HG03439 (cell line): Measurements from ENCODE around the gene ELMO3.

Experiments used
- ATAC-seq: cut with Tn5 transposase; IDR thresholded peaks from one replicate; pipeline ENCODE4 v1.9.1; 2021; ENCODE audit warnings: mild to moderate bottlenecking, moderate library complexity; ENCODE audit not compliant: unreplicated experiment

The ELMO3 gene, protein sequence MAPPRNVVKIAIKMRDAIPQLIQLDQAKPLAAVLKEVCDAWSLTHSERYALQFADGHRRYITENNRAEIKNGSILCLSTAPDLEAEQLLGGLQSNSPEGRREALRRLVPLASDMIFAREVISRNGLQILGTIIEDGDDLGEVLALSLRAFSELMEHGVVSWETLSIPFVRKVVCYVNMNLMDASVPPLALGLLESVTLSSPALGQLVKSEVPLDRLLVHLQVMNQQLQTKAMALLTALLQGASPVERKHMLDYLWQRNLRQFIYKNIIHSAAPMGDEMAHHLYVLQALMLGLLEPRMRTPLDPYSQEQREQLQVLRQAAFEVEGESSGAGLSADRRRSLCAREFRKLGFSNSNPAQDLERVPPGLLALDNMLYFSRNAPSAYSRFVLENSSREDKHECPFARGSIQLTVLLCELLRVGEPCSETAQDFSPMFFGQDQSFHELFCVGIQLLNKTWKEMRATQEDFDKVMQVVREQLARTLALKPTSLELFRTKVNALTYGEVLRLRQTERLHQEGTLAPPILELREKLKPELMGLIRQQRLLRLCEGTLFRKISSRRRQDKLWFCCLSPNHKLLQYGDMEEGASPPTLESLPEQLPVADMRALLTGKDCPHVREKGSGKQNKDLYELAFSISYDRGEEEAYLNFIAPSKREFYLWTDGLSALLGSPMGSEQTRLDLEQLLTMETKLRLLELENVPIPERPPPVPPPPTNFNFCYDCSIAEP

DNA sequence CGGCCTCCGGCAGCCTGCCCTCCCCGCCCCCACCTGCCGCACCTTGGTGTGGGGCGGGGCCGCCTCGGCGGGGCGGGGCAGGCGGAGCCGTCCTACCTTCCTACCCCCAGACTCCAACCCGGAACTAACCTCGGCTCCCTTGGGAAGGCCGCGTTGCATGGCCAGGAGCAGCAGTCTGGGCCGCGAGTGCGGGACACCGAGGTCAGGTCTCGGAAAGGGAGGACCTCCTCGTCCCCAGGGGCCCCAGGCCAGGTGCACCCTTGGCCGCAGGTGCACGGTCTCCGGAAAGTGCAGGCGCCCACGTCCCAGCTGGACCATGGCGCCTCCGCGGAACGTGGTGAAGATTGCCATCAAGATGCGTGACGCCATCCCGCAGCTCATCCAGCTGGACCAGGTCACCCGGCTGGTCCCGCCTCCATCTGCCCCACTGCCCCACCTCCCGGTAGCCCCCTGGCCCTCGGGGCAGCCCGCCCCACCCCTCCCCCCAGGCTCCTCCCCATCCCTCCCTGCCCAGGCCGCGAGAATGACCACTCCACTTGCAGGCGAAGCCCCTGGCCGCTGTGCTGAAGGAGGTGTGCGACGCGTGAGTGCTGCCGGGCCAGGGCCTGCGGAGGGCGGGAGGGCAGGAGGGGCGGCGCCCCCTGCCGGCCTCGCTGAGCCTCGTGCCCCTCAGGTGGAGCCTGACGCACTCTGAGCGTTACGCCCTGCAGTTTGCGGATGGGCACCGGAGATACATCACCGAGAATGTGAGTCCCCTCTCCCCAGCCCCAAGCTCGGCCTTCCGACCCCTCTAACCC lies at the start of gene ELMO3:
Gene ELMO3, plus strand, starts transcription at position 121 of the 797 bp plus-strand sequence. Its CDS starts 196 bp downstream, at position 317.
- no peak for ATAC-seq

DNA sequence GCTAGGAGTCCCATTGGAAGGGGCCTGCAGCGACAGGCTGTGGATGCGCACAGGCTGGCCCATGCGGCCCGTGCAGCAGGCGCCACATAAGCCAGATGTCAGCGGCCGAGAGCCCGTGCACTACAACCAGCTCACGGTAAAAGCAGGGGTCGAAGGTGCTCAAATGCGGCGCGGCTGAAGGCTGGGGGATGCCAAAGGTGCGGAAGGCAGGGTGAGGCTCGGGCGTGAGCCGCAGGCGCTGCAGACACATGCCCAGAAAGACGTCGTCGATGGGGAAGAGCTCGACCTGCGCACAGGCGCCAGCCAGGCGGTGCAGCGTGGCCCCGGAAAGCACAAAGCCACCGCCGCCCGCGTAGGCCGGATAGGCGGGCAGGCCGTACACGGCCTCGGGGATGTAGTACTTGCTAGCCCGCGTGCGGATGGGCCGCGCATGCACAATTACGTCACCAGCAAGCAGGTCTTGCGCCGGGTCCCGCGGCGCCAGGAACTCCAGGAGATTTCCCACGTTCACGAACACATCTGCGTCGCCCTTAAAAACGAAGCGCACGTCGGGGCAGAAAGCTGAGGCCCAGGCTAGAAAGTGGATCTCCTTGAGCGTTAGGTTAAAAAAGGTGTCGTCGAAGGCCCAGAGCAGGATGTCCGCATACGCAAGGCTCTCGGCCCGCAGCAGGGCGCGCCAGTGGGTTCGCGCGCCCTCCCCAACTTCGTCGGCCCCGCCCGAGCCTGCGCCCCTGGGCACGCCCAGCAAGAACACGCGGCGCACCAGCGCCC lies 49.5 kb upstream of the ELMO3 start:
- ATAC-seq: no peak

DNA sequence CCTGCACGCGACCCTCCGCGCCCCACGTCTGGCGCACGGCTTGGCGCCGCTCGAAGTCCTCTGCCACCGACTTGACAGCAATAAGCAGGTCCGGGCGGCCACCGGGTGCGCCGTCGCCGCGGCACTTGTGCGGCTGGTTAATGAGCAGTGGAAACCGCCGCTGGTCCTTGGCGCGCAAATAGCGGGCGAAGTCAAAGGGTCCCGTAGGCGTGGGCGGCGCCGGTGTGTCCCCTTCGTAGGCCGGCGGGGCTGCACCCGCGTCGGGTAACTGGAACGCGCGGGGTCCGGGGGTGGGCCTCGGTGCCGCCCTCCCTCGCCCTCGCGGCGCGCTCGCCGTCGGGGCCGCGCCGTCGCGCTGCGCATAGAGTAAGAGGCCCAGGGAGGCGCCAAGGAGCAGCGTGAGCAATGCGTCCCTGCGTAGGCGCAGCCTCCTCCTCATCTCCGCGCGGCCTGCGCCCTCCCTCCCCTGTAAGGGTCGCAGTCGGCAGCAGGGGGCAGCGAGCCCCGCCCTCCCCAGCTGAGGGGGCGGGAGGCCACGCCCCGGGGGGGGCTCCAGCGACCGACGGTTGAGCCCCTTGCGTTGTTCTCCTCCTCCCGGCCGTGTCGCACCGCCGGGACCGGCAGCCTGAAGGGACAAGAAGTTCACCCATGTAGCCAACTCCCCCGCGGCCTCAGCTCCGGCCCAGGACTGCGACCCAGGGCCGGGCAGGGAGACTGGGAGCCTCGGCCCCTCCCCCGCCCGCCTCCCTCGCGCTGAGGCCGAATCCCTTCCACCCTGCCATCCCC lies 48.7 kb upstream of the ELMO3 start:
- no peak for ATAC-seq

- peak; percentile 39 for ATAC-seq
Observed at GRCh38 chr16:67150833-67151396, 48.0 kb upstream of the ELMO3 start, which contains the start of gene B3GNT9. Gene B3GNT9, minus strand, starts transcription at chr16:67150998. Its CDS starts 513 bp downstream, at chr16:67150485.

- no peak for ATAC-seq
Observed at GRCh38 chr16:67151431-67152097, 47.4 kb upstream of the ELMO3 start.

DNA sequence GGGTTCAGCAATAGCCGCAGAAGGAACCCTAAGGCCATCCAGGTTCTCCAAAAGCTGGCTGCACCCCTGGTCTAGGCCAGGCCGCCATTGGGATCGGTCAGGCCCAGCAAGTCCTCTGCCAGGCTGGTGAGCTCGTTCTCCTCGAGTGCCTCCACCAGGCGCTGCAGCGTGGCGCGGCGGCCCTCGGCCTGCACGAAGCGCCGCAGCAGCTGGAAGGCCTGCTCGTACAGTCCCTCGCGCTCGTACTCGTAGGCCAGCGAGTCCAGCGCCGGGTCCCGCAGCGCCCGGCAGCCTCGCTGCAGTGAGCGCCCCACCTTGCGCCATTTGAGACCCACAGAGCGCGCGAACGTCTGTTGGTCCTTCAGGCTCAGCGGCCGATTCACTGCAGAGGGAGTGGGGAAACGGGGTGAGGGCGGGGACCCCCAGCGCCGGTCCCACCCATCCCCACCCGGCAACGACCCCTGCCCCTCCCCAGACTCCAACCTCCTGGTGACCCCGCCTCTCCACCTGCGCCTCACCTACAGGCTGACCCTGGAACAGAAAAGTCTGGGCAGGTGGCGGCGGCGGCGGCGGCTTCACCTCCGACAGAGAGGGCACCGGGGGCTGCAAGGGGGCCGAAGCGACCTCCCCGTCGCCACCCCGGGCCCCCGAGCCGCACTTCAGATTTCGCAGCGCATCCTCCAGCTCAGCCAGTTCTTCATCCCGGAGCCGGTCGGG lies 44.2 kb upstream of the ELMO3 start:
- no peak for ATAC-seq

DNA sequence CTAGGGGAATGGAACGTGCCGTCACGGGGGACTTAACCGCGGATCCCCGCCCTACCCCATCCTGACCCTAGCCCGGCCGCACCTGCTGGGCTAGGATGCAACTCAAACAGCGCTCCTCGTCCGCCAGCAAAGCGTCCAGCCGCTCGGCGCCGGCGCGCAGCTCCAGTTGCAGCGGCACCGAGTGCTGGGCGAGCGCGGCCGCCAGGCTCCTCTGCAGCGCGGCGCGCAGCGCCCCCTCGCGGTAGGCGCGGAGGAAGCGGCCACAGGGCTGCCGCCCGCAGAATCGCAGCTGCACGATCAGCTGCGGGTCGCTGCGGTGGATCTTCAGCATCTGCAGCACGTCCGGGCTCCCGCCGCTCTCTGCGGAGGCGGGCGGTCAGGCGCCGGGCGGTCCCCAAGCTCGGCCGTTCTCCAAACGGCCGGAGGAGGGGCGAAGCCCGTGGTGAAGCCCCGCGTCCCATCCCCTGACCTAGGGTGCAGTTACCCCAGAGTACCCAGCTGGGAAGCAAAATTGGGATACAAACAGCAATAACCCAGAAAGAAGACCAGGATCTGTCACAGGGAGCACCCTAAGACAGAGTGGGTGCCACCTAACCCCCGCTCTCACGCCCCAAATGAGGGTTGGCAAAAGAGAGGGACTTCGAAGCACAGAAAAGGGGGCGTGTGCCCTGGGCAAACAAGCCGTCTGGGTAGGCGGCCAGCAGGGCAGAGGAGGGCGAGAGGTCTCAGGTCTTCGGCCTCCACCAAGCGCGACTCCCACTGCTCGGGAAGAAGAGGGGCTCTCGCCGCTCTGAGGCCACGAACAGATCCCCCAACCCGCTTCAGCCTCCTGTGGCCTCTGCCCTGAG lies 43.4 kb upstream of the ELMO3 start:
- ATAC-seq: no peak

DNA sequence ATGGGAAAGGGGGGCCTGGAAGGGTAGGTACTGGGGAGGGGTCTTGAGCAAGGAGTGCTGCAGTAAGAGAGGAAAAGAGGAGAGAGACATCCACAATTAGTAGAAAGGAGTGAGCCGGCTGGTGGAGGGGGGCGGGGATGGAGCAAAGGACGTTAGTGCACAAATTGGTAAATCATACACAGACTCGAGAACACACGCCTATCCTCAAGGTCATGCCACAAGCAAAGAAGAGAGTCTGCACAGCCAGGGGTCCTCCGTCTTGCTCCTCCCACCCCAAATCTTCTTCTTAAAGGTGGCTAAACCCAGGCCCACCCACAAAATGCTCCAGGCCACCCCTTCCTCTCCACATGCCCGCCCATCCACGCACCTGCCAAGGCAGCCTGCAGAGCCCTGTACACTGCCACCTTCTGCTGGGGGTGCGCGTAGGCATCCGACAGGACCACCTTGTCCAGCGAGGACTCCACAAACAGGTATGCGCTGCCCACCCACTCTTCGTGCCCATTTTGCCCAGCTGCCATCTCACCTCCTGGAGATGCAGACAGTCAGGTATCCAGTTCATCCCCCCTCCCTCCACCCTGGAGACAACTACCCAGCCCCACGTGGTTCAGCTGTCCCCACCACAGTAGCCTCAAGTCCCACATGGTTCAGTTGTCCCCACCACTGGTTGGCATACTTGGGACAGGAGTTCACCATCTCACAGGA lies 42.6 kb upstream of the ELMO3 start:
- ATAC-seq: no peak

GRCh38 chr16:67157106-67157748 lies 41.7 kb upstream of the ELMO3 start:
- ATAC-seq: no peak

DNA sequence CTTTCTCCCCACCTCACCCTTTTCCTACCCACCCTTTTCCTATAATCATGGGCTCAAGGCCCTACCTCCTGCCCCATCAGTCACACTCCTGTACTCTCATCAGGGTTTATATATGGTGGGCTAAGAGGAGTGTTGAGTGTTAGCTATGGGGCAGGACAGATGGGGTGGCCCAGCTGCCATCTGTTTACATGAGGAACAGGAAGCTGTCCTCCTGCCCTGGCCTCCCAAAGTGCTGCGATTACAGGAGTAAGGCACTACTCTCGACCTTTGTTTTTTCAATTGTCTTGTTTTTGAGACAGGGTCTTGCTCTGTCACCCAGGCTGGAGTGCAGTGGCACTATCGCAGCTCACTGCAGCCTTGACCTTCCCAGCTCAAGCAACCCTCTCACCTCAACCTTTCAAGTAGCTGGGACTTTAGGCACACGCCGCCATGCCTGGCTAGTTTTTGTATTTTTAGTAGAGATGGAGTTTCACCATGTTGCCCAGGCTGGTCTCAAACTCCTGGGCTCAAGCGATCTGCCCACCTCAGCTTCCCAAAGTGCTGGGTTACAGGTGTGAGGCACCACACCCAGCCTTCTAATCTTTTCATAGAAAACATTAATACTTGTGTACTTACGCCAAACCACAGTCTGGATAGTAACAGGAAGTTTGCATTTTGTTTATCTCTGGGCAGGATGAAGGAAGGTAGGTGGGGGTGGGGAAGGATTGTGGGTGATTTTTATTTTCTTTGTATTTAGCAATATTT lies 40.9 kb upstream of the ELMO3 start:
- no peak for ATAC-seq

- ATAC-seq: peak; percentile 45
Observed at GRCh38 chr16:67158637-67159600, 40.0 kb upstream of the ELMO3 start.

DNA sequence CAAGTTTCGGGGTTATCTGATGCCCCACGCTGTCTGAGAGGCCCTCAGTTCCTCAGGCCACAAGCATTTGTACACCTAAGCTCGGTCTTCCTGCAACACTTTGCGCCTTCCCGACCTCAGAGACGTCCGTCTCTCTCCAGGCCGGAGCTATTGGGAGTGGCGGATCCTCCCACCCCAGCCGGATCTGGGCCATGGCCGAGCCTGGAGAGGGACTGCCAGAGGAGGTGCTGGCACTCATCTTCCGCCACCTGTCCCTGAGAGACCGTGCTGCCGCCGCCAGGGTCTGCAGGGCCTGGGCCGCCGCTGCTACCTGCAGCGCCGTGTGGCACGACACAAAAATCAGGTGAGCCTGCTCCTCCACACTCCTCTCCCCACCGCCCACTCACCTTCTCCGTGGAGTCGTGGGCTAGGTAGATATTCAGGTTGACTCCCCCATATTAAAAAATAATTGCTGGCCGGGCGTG lies 37.3 kb upstream of the ELMO3 start:
- ATAC-seq: no peak

DNA sequence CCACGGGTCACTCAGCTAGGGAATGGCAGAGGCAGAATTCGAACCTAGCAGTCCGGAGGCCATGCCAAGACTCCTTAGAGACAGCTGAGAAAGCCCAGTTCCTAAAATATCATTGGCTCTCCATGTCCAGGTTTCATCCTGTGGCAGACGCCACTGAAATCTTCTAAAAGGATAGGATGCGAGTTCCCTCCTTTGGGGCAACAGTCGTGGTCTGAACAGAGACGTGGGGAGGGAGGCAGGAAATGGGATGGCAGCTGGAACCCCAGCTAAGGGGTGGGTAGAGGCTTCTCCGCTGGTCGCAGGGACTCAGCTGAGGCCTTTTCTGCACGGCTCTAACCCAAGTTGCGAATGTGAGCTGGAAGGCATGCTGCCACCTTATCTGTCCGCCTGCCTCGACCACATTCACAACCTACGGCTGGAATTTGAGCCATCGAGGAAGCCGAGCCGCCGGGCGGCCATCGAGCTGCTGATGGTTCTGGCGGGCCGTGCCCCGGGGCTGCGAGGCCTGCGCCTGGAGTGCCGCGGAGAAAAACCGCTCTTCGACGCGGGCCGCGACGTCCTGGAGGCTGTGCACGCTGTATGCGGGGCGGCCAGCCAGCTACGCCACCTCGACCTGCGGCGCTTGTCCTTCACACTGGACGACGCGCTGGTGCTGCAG lies 36.3 kb upstream of the ELMO3 start:
- ATAC-seq: no peak
